HCT116 (cell line): Measurements from ENCODE around the gene UMAD1. TPM values are rescaled to one million over a fixed set of nuclear protein-coding genes. Genes with fewer than 3 reads are reported as not detected.

ENCODE experiments used
- ATAC-seq: fragments of 200-7000 bp; cut with Tn5 transposase; 2 replicates; pipeline ENCODE4 v1.9.1; 2020; ENCODE audit warnings: mild to moderate bottlenecking, moderate library complexity
- BruUV-seq: library from RNA; stranded (reverse); fragments of 400-500 nt; replicated peaks from 2 replicates; lab custom pipeline; 2021; lab: Mats Ljungman, UMichigan
- CTCF ChIA-PET: fragments of 300-600 bp; sonication (Branson Sonifier 250); formaldehyde crosslinking; loops from one replicate; lab custom pipeline; 2021; ENCODE audit warnings: antibody characterized with exemption; lab: Charles Lee
- POLR2A ChIA-PET: fragments of 300-600, 350-600 bp; sonication (Branson Sonifier 250); formaldehyde crosslinking; loops from one replicate; lab custom pipeline; 2021; ENCODE audit warnings: antibody characterized with exemption; lab: Charles Lee
- RAD21 ChIA-PET, 2 experiments: fragments of 300-600 bp; sonication (Branson Sonifier 250); formaldehyde crosslinking; loops; one replicate each; lab custom pipeline; 2023; ENCODE audit warnings: low total read pairs in 2 of 2; ENCODE audit not compliant: uncharacterized antibody in 2 of 2, unreplicated experiment in 2 of 2, low non-redundant PET in 1 of 2; lab: Charles Lee
- DNase-seq: peaks from one replicate; pipeline ENCODE4 v3.0.0-alpha.2; 2010; ENCODE audit warnings: low read depth, low spot score
- H2AFZ ChIP-seq: fragments of 200-600 bp; shearing (Covaris generic), sonication (generic); 2 replicates; pipeline ENCODE4 v1.6.1; 2017; ENCODE audit warnings: low read depth, mixed run types, mixed read lengths, antibody characterized with exemption, low read length; ENCODE audit not compliant: poor library complexity, severe bottlenecking
- H3K27ac ChIP-seq: 2 replicates; pipeline ENCODE4 v1.5.1; 2012; ENCODE audit warnings: low read depth, low read length
- H3K27me3 ChIP-seq: fragments of 200-600 bp; sonication (generic); 2 replicates; pipeline ENCODE4 v1.6.1; 2016; ENCODE audit warnings: mixed run types, low read length, mixed read lengths; ENCODE audit not compliant: insufficient read depth
- H3K36me3 ChIP-seq, 2 experiments: fragments of 200-500 bp in 1 of 2; fragments of 200-600 bp in 1 of 2; sonication (Bioruptor generic) in 1 of 2; sonication (generic) in 1 of 2; 2 replicates each; pipeline versions ENCODE4 v1.5.1 to v1.6.1; 2014 to 2016; ENCODE audit warnings: low read length in 2 of 2, inconsistent platforms in 1 of 2, mixed read lengths in 1 of 2, mixed run types in 1 of 2; ENCODE audit not compliant: insufficient read depth in 2 of 2, control insufficient read depth in 1 of 2
- H3K4me1 ChIP-seq, 2 experiments: fragments of 200-600 bp in 1 of 2; sonication (generic) in 1 of 2; 2 replicates each; pipeline versions ENCODE4 v1.5.1 to v1.6.1; 2012 to 2017; ENCODE audit warnings: low read length in 2 of 2, inconsistent platforms in 1 of 2, mild to moderate bottlenecking in 1 of 2, mixed read lengths in 1 of 2, mixed run types in 1 of 2, moderate library complexity in 1 of 2; ENCODE audit not compliant: insufficient read depth in 2 of 2, control insufficient read depth in 1 of 2
- H3K4me2 ChIP-seq: fragments of 200-600 bp; sonication (generic); 2 replicates; pipeline ENCODE4 v1.6.1; 2017; ENCODE audit warnings: mixed run types, low read length, mixed read lengths
- H3K4me3 ChIP-seq, 2 experiments: fragments of 200-600 bp in 1 of 2; sonication (generic) in 1 of 2; replicated peaks in 1 of 2; 2 replicates each; pipeline ENCODE4 v1.5.1; 2011 to 2016; ENCODE audit warnings: low read length in 2 of 2, control low read depth in 1 of 2, low read depth in 1 of 2, mild to moderate bottlenecking in 1 of 2, mixed read lengths in 1 of 2, mixed run types in 1 of 2
- H3K79me2 ChIP-seq: fragments of 200-600 bp; sonication (generic); 2 replicates; pipeline ENCODE4 v1.6.1; 2017; ENCODE audit warnings: mild to moderate bottlenecking, mixed run types, low read length, moderate library complexity, mixed read lengths; ENCODE audit not compliant: insufficient read depth
- H3K9ac ChIP-seq: fragments of 200-600 bp; sonication (generic); 2 replicates; pipeline ENCODE4 v1.6.1; 2016; ENCODE audit warnings: low read length, mixed read lengths
- H3K9me2 ChIP-seq: fragments of 200-600 bp; sonication (generic), shearing (Covaris generic); 2 replicates; pipeline ENCODE4 v1.6.1; 2017; ENCODE audit warnings: mixed run types, mild to moderate bottlenecking, moderate library complexity; ENCODE audit not compliant: insufficient read depth
- H3K9me3 ChIP-seq, 2 experiments: fragments of 200-500 bp in 1 of 2; fragments of 200-600 bp in 1 of 2; sonication (Bioruptor generic) in 1 of 2; sonication (generic) in 1 of 2; 2 replicates each; pipeline ENCODE4 v1.6.1; 2014 to 2017; ENCODE audit warnings: low read length in 2 of 2, mixed read lengths in 2 of 2, inconsistent platforms in 1 of 2, low read depth in 1 of 2, mild to moderate bottlenecking in 1 of 2, mixed run types in 1 of 2, moderate library complexity in 1 of 2; ENCODE audit not compliant: control insufficient read depth in 1 of 2, insufficient read depth in 1 of 2
- H4K20me1 ChIP-seq: fragments of 200-600 bp; sonication (generic), shearing (Covaris generic); 2 replicates; pipeline ENCODE4 v1.6.1; 2017; ENCODE audit warnings: mixed run types, mild to moderate bottlenecking, moderate library complexity; ENCODE audit not compliant: insufficient read depth
- JUND ChIP-seq: IDR thresholded peaks from 2 replicates; pipeline ENCODE4 v1.6.1; 2012
- SP1 ChIP-seq: IDR thresholded peaks from 2 replicates; pipeline ENCODE4 v1.6.1; 2012; ENCODE audit warnings: low read depth
- intact Hi-C: fragments of 100-400 bp; cut with micrococcal nuclease; formaldehyde crosslinking; loops from 2 replicates; pipeline ENCODE4 v1.10.0; 2022
- total RNA-seq: library from RNA; stranded (reverse); gene quantifications from one replicate; pipeline ENCODE4 v1.2.1, GENCODE V29; 2021; ENCODE audit not compliant: unreplicated experiment
- TF ChIP-seq, protein P1 (sequence below): IDR thresholded peaks from 2 replicates; pipeline ENCODE4 v1.6.1; 2011; ENCODE audit warnings: mild to moderate bottlenecking, low read length, moderate library complexity; ENCODE audit not compliant: insufficient replicate concordance; ENCODE audit errors: extremely low read depth

The UMAD1 gene
- total RNA-seq, 1 experiment from 2014 or later = 12.7 TPM

GRCh38 chr7:7924303-7924702 is 283.8 kb downstream of the UMAD1 start:
- no peaks in the 10 kb centered on the region for H3K36me3 ChIP-seq
- no peak overlapping the region for H3K27ac ChIP-seq
- CTCF ChIA-PET = no interaction called here
- intact Hi-C loops = no loop called here
- RAD21 ChIA-PET = no interaction called here
- H3K9me3 ChIP-seq = no peaks in the 10 kb centered on the region
- H4K20me1 ChIP-seq = no peaks in the 10 kb centered on the region
- H3K4me2 ChIP-seq = no peak overlapping the region
- no peak overlapping the region for H3K9ac ChIP-seq
- POLR2A ChIA-PET = no interaction called here
- no peaks in the 10 kb centered on the region for H3K4me1 ChIP-seq
- TF ChIP-seq SP1 (no peak), JUND (no peak)
- TF ChIP-seq, protein P1, sequence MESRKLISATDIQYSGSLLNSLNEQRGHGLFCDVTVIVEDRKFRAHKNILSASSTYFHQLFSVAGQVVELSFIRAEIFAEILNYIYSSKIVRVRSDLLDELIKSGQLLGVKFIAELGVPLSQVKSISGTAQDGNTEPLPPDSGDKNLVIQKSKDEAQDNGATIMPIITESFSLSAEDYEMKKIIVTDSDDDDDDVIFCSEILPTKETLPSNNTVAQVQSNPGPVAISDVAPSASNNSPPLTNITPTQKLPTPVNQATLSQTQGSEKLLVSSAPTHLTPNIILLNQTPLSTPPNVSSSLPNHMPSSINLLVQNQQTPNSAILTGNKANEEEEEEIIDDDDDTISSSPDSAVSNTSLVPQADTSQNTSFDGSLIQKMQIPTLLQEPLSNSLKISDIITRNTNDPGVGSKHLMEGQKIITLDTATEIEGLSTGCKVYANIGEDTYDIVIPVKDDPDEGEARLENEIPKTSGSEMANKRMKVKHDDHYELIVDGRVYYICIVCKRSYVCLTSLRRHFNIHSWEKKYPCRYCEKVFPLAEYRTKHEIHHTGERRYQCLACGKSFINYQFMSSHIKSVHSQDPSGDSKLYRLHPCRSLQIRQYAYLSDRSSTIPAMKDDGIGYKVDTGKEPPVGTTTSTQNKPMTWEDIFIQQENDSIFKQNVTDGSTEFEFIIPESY = no peak
- H3K27me3 ChIP-seq = no peaks in the 10 kb centered on the region
- ATAC-seq (no peak), DNase-seq (no peak)
- no peaks in the 10 kb centered on the region for H3K79me2 ChIP-seq
- H2AFZ ChIP-seq = no peak overlapping the region
- no TSS peak for BruUV-seq
- no peaks in the 10 kb centered on the region for H3K9me2 ChIP-seq
- H3K4me3 ChIP-seq = no peak overlapping the region

Other genes starting within 250 kb of the UMAD1 start
- gene COL28A1, start 104.9 kb upstream of the UMAD1 start, total RNA-seq = 0.12 TPM
- 25.8 TPM for gene MIOS, start 73.9 kb upstream of the UMAD1 start, total RNA-seq
- 87.5 TPM for gene RPA3, start 77.9 kb downstream of the UMAD1 start, total RNA-seq